AG09309 (cell line): Measurements from ENCODE around the gene MYL6.
A peak's percentile ranks its signal among the peaks of the same experiment; 100 is the strongest.

Experiments used
- DNase-seq: peaks from one replicate; pipeline ENCODE4 v3.0.0-alpha.2; 2010; ENCODE audit warnings: low read depth
- H3K4me3 ChIP-seq: 2 replicates; pipeline ENCODE4 v1.5.1; 2011; ENCODE audit warnings: mild to moderate bottlenecking, low read depth, low read length, moderate library complexity; ENCODE audit not compliant: control insufficient read depth
- CTCF ChIP-seq: IDR thresholded peaks from 2 replicates; pipeline ENCODE4 v1.5.1; 2011; ENCODE audit warnings: mild to moderate bottlenecking, low read depth, low read length, inconsistent platforms; ENCODE audit not compliant: insufficient read depth, control insufficient read depth; ENCODE audit errors: missing control alignments

The MYL6 gene

GRCh38 chr12:56143870-56144269 lies 14.3 kb upstream of the MYL6 start:
- TF ChIP-seq CTCF: no peak
- H3K4me3 ChIP-seq: no peak overlapping the region
- no peak for DNase-seq

- TF ChIP-seq CTCF: no peak
- no peak overlapping the region for H3K4me3 ChIP-seq
- no peak for DNase-seq
Measured at GRCh38 chr12:56145217-56145616, 12.9 kb upstream of the MYL6 start.

- no peak overlapping the region for H3K4me3 ChIP-seq
- DNase-seq: no peak
- TF ChIP-seq CTCF: no peak
Measured at GRCh38 chr12:56146492-56147460, 11.4 kb upstream of the MYL6 start.

GRCh38 chr12:56150563-56150962 lies 7.6 kb upstream of the MYL6 start:
- no peak for TF ChIP-seq CTCF
- no peak for DNase-seq
- H3K4me3 ChIP-seq: no peak overlapping the region

- no peak for DNase-seq
- peak overlapping the region; percentile 82 for H3K4me3 ChIP-seq
- peak; percentile 38 for TF ChIP-seq CTCF
Measured at GRCh38 chr12:56151672-56152131, 6.5 kb upstream of the MYL6 start.

- peak within 1 kb of the TSS; percentile 82 for H3K4me3 ChIP-seq
- no peak for TF ChIP-seq CTCF
- peak; percentile 49 for DNase-seq
Measured at GRCh38 chr12:56152132-56152755, 5.9 kb upstream of the MYL6 start, which contains the start of gene MYL6B. TSS of gene MYL6B (plus strand) at chr12:56152587. CDS start at chr12:56153919, 1,332 bp downstream.
